ENCODE data around the gene CELF1.
"Not testable (repeated sequence)": the region's sequence is repeated elsewhere in the genome, so short reads cannot be mapped to it uniquely, and the experiment has no call there.

CELF1 gene

DNA sequence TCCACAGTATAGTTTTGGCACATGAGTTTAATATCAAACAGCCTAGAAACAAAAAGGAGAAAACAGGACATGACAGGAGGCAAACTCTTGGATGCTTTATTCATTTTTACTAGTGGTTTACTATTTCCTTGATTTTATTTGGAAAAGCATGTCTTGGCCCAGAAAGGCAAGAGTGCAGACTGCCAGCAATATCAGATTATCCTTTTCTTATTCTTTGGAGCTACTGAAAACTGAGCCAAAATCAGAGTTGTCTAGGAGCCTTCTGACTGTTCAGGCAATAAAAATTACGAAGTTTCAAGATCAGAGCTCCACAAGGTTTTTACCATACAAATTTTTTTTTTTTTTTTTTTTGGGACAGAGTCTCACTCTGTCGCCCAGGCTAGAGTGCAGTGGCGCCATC is 16.0 kb downstream of the CELF1 start:
- DNase-seq: no peak

DNA sequence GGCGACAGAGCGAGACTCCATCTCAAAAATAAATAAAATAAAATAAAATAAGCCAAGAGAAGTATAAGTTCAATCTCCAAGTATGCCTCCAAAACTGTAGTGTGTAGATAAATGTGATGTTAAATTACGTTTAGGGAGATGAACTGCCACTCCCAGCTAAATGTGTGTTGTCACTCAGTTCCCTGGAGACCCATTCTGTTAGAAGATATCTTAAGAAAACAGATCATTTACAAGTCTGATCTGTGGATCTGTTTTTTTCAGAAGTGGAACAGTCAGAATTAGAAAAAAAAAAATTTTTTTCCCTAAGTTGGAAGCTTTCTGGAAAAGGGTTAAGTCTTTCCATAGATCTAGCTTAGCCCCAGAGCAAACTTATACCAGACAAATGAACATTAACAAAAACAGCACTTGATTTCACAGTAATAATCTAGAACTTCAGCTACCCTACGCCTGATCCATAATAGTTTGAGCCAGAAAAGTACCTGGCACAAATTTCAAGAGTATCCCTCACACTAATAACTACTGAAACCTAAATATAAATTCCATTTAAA is 18.2 kb downstream of the CELF1 start:
- DNase-seq: no peak

DNA sequence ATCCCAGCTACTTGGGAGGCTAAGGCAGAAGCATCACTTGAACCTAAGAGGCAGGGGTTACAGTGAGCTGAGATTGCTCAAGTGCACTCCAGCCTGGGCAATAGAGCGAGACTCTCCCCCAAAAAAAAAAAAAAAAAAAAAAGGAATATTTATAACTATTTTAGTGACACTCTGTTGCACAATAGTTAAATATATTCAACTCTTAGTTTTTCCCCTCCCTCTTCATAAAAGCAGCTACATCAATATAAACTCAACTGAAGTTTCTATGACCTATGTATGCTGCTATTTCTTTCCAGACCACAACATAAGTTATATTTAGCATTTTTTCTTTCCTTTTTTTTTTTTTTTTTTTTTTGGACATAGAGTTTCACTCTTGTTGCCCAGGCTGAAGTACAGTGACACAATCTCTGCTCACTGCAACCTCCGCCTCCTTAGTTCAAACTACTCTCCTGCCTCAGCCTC is 19.2 kb downstream of the CELF1 start:
- no peak for DNase-seq

DNA sequence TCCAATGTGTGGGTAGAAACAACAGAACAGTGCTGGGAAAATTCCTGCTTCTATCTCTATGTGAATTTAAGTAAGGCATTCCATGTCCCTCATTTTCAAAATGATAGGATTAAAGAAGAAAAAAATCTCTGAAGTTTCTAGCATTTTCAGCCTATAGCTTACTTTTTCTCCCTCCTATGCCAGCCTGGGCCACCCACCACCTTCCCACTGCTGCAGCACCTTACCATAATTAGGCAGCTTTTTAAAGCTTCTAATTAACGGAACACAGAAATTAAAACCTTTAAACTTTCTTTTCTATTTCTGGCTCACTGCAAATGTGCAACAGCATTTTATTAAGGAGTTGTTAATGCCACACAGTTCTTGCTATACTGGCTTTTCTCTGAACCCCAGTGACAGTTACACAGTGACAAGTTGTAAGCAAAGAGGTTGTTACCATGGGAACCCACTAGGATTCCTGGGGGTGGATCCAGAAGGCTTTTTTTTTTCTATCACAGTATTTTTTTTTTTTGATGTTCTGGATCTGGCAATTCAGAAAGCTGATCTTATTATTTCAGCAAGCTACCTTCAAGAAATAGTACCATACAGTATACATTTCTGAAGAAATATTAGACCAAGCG is 20.2 kb downstream of the CELF1 start:
- DNase-seq: no peak

DNA sequence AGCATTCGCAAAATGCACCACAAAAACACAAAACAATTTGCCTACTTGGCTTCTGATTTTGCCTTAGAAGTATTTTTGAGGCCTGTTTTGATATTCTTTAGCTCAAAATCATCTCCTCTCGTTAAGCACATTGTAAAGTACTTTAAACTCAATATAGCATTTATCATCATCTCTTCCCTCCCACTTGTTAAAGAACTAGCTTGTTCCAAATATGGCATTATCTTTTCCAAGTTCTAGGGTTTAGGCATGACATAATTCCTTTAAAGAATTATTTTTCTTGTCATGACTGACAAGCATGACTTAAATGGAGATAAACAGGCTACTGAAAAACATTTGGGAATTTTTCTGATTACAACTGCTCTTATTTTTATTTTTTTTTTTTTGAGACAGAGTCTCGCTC is 21.3 kb downstream of the CELF1 start:
- DNase-seq: no peak

DNA sequence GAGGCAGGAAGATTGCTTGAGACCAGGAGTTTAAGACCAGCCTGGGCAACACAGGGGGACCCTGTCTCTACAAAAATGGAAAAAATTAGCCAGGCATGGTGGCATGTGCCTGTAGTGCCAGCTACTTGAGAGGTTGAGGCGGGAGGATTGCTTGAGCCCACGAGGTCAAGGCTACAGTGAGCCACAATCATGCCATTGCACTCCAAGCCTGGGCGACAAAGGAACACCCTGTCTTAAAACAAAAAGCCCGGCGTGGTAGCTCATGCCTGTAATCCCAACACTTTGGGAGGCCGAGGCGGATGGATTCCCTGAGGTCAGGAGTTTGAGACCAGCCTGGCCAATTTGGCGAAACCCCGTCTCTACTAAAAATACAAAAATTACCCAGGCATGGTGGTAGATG is 22.2 kb downstream of the CELF1 start:
- not testable (repeated sequence) for DNase-seq

DNA sequence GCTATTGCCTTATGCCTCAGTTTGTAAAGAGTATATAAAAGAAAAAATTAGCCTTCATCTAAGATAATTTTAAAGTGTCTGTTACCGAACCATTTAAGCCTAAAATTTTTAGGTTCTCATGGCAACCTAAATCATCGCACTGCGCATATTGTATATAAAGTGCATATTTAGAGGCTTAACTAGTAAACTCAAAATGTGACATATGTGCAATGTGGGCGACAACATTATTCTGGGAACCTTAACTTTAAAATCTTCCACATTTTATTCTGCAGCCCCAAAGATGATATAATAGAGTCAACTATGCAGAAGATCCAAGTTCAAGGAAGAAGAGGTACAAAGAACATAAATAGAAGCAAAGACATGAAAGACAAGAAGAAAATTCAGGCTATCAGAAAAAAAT is 23.0 kb downstream of the CELF1 start:
- no peak for DNase-seq

DNA sequence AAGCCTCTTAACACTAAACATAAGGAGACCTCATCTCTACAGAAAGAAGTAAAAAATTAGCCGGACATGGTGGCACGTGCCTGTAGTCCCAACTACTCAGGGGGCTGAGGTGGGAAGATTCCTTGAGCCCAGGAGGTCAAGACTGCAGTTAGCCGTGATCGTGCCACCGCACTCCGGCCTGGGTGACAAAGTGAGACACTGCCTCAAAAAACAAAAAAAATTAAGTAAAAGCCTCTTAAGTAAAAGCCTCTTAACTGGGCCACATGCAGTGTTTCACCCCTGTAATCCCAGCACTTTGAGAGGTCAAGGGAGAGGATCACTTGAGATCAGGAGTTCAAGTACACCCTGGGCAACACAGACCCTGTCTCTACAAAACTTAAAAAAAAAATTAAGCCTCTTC is 25.7 kb downstream of the CELF1 start:
- DNase-seq: no peak

DNA sequence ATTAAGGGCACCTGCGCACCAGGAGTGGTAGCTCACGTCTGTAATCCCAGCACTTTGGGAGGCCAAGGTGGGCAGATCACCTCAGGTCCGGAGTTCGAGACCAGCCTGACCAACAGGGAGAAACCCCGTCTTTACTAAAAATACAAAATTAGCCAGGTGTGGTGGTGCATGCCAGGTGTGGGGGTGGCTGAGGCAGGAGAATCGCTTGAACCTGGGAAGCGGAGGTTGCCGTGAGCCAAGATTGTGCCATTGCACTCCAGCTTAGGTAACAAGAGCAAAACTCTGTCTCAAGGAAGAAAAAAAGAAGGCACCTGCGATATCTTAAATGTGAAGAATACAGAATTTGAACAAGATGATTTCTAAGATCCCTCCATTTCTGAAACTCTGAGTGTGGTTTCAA is 26.9 kb downstream of the CELF1 start:
- not testable (repeated sequence) for DNase-seq

DNA sequence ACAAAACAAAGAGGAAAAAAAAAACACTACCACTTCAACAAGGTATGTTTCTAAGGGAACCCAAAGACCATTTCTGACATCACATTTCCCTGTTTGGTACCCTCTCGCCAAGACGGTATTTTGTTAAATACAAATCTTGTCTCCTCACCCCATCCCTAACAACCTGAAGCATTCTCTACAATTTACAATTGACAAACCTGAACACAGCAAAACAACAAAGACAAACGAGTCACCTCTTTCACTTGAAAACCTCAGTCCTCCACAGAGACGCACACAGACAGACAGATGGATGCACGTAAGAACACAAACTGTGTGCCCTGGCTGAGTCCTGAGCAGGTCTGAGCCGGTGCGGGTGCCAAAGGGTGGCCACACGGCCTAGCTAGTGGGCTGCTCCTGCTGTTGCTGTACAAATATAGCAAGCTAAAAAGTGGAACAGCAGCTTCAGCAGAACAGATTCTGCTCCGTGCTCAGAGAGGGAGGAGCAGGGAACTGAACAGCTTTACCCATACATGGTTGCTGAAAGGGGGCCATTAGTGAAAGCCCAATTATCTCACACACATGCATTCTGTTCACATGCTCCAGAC is 28.5 kb downstream of the CELF1 start:
- DNase-seq: no peak

DNA sequence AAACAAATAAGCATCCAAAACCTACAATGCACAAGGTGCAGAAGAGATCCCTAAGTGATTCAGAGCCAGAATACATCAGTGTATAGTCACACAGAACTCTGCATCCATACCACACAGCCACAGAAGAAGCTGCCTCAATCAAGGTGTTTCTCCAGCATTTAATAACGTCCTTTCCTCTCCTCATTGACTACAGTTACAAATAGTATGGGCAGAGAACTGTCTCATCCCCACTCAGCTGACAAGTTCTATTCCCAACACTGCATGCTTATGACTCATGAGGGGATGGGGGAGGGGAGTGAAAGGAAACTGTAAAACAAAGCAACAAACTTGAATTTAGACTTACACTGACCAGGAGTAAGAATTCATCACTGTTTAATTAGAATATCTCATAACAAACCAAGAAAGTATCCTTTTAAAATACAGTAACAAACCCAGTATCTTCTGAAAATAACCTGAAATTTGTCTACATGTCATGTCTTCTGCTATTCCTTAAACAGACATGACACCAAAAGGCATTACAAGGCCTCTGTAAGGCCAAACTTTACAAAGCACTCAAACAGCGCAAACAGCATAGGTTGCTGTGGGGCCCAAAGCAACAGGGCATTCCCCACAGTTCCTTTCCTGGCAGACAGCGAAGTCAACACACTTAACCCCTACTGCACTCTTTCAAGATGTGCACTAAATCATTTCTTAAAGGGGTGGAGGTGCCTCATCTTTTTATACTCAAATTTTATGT is 29.3 kb downstream of the CELF1 start:
- no peak for DNase-seq

DNA sequence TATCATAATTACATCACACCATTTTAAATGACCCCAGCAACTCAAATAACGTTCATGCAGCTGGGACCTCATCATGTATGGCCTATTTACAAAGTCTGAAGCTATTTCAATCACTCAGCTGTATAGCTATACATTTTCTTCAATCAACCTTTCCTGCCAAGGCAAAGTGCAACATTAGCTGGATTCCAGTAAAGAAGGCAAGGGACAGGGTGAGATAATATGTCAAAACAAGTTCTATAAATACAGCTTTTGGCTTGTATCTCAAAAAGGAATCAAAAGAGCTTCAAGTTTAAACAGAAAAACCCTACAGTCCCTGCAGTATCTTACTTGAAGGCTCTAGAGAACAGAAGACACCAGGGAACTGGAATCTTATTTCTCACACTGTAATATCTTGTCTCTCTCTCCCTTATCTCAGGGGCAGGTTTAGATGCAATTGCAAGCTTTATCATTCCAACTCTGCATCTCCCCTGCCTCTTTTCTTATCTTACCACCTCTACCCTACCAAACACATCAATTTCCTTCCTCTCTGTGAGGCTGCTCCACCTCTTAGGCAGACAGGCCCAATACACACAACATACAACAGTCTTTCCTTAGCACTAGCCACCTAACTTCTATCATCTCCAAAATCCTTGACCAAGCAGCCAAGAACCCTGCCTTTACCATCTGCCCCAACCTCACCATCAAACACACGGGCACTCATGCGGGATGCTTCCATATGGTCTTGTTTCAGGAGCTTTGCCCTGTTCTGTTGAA is 34.5 kb downstream of the CELF1 start:
- DNase-seq: no peak

DNA sequence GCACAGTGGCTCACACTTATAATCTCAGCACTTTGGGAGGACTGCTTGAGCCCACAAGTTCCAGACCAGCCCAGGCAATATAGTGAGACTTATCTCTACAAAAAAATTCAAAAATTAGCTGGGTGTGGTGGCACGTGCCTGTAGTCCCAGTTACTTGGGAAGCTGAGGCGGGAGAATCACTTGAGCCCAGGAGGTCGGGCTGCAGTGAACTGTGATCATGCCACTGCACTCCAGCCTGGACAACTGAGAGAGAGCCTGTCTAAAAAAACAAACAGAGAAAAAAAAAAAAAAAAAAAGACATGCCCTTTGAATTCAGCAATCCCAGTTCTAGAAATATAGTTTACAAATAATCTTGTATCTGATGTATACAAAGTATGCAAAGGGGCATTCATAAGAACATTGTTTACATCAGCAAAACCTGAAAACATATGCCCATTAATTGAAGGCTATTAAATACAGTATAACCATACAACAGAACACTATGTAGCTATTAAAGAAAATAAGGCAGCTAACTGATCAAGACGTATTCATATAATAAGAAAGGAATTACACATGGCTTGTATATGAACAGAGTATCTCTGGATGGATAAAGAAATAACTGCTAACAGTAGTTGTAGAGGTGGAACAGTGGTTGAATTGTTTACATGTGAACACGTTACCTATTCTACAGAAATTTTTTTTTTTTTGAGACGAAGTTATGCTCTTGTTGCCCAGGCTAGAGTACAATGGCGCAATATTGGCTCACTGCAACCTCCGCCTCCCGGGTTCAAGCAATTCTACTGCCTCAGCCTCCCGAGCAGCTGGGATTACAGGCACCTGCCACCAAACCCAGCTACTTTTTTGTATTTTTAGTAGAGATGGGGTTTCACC is 35.7 kb downstream of the CELF1 start:
- DNase-seq: no peak

DNA sequence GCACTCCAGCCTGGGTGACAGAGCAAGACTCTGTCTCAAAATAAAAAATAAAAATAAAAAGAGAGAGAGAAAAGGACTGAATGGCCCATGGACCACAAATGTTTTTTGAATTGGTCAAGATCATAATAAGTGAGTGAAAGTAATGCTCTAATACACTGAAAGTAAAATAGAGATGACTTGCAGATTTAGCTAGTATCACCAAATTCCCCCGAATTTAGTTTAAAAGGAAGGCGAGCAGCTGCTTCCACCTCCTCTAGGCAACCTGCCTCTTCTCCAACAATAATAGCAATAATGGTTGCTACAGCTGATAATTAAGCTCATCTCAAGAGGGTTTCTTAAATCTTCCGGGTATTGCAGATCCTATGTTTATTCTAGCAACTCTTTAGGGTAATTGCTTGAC is 36.8 kb downstream of the CELF1 start:
- DNase-seq: no peak

DNA sequence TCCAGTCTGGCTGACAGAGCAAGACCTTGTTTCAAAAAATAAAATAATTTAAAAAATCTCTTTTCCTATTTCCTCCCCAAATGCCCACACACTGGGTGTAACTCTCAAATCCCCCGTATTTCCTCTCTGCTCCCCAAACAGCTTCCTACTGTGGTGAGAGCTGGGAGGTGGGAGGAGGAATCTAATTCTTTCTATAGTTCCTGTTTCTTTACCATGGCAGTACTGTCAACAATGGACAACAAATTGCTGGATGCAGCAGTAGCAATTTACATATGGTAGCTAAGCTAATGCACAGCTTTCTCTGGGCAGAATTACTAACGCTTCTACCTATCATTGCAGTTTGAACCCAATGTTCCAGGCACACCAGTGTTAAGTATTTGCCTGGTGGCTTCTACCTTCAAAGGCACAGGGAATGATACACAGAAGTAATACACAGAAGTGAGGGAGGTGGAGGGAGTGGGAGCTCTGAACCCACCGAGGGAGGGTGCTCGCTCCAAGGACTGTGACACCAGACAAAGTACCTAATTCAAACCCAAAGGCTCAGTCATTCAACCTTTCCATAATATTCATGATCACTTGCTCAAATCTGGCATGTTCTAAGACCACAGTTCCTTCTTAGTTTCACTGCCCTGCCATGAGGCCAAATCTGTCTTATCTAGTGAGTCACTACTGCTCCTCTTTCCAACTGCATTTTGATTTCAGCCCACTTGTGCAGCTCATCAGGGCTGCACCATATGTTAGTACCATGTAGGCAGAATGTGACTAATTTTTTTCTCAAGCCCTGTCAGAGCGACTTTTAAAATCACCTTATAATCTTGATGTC is 37.9 kb downstream of the CELF1 start:
- no peak for DNase-seq

DNA sequence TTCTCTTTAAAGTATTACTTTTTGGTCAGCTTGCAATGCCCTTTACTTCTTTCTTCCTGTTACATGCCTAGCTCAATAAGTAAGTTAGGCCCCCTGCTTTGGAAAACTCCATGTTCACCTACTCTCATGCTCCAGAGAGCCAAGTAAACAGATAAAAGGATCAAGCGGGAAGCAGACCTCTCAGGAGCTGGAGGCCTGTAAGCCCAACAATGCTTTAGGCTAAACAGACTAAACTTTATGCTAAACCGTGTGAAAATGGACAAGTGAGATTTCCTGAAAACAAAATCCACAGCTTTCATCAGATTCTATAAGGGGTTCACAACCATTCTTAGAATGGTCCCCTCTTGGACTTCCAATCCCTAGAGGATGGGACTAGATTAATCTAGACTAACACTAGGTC is 40.2 kb downstream of the CELF1 start:
- no peak for DNase-seq

DNA sequence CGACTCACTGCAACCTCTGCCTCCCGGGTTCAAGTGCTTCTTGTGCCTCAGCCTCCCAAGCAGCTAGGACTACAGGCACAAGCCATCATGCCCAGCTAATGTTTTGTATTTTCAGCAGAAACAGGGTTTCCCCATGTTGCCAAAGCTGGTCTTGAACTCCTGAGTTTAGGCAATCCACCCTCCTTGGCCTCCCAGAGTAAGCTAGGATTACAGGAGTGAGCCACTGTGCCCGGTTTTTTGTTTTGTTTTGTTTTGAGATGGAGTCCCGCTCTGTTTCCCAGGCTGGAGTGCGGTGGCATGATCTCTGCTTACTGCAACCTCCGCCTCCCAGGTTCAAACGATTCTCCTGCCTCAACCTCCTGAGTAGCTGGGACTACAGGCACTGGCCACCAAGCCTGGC is 41.0 kb downstream of the CELF1 start:
- no peak for DNase-seq

DNA sequence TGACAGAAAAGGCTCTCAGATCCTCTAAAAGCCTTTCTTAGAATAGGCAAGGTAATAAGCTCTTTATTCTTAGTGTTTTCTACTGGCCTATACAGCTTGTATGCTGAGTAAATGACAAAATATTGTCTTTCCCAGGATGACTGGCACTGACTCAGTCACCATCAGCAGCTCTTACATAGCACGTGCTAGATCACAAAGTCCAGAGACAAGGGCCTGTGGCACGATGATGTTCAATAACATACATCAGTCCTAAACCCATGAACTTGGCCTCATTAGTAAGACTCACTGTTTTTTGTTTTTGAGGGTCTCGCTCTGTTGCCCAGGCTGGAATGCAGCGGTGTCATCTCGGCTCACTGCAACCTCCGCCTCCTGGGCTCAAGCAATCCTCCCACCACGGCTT is 42.7 kb downstream of the CELF1 start:
- no peak for DNase-seq

DNA sequence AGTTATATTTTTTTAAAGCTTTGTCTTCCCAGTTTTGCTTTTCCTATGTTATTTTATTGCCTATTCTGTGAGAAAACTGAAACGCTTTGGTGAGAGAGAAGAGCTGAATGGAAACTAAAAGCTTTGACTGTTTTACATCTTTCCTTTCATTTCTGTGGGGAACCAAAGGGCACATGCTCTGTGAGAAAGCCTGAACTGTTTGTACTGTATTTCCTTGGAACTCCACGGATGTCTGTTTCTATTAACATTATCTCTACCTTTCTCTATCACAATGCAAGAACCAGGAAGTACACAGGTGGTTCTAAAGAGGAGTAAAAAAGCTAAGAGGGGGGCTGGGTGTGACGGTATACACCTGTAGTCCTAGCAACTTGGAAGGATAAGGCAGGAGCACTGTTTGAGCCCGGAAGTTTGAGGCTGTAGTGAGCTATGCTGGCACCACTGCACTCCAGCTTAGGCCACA is 43.8 kb downstream of the CELF1 start:
- DNase-seq: no peak

DNA sequence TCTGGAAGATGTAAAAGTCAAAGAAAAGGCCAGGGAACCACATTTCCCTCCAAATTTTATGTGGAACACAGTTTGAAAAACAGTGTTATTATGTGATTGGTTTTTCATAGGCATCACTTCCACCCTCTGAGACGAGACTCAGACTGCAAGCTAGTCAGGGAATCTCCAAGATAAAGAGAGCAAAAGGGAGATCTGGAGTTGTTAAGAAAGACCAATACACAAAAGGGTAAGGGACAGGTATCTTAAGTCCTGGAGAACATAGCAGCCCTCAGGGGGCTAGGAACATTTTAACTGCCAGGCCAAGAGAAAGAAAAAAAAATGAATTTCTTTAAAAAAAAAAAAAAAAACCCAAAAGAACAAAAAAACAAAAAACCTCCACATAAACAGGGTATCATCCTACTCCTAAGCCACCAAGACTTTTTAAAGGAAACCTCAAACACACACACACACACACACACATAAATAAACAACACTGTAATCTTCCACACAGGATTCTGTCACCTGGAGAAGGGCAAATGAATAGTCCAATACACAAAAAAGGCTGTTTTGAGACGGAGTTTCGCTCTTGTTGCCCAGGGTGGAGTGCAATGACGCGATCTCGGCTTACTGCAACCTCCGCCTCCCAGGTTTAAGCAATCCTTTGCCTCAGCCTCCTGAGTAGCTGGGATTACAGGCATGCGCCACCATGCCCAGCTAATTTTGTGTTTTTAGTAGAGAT is 44.5 kb downstream of the CELF1 start:
- DNase-seq: no peak

Data from SHP77 treated with DMSO at 0.1 percent for 48 hours (cell line).